Endometrial microvascular endothelial cells (primary cell): ENCODE data around the gene USP11. TPM values are rescaled to one million over a fixed set of nuclear protein-coding genes. Genes with fewer than 3 reads are reported as not detected.

Source experiments
- in situ Hi-C: cut with HindIII; loops from 2 replicates; pipeline ENCODE4 v1.10.0; 2017; ENCODE audit warnings: low sequenced_read_pairs, low pct_unique_long_range_greater_than_20kb; ENCODE audit errors: inconsistent ontology term
- total RNA-seq: library from RNA; depleted of rRNA; stranded (reverse); fragments of >200 nt; gene quantifications from one replicate; pipeline ENCODE4 v1.2.3, GENCODE V29; 2015; ENCODE audit errors: inconsistent ontology term

USP11 gene
- total RNA-seq, 1 donor from 2014 or later, result 25.9 TPM

- in situ Hi-C loops, result no loop called here
Observed at GRCh38 chrX:47201345-47201944, 31.4 kb upstream of the USP11 start.

DNA sequence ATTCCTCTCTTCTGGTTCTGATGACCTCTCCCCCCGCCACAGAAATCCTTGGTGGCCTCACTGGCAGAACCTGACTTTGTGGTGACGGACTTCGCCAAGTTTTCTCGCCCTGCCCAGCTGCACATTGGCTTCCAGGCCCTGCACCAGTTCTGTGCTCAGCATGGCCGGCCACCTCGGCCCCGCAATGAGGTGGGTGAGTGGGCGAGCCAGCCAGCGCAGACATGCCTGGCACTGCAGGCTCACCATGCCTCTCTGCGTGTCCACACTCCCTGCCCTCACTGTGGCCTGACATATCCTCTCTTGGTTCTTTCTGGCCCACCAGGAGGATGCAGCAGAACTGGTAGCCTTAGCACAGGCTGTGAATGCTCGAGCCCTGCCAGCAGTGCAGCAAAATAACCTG lies 30.5 kb upstream of the USP11 start:
- in situ Hi-C loops, result no loop called here

DNA sequence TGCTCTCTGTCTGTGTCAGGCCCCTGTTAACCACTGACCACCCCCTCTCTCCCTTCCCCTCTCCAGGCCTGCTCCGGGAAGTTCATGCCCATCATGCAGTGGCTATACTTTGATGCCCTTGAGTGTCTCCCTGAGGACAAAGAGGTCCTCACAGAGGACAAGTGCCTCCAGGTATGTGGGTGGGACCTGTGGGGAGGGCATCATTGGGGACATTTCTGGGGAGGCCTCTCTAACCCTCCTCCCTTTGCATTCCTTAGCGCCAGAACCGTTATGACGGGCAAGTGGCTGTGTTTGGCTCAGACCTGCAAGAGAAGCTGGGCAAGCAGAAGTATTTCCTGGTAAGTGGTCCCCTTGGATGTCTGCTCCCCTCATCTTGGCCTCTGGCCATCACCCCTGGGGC lies 29.9 kb upstream of the USP11 start:
- in situ Hi-C loops, result no loop called here

DNA sequence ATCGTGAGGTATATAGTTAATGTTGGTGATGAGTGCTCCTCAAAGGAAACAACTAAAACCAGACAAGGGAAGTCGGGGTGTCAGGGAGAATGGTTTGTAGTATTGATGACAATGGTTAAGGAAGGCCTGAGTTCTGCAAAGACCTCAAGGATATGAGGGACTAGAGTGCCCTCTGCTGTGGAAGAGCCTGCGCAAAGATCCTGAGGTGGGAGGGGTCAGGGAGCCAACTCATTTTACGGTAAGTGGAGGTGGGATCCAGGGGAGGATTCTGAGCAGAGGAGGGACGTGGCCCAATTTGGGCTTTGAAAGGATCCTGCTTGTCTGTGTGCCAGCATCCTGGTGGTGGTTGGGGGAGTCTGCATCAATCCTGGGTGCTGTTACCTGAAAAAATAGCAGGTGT lies 27.8 kb upstream of the USP11 start:
- in situ Hi-C loops, result no loop called here

DNA sequence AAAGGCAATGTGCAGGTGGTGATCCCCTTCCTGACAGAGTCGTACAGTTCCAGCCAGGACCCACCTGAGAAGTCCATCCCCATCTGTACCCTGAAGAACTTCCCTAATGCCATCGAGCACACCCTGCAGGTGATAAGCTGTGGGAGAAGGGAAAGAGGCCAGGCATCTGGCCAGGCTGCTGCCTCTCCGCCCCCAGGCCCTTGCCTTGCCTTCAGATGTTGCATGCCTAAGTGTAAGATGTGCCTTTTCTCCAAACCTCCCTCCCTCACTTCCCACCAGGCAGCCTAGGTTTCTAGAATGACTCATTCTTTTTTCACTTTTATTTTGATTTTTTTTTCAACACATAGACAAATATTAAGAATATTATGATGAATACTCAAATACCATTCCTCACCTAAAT lies 26.5 kb upstream of the USP11 start:
- in situ Hi-C loops, result no loop called here

- in situ Hi-C loops, result no loop called here
Observed at GRCh38 chrX:47208108-47208507, 24.7 kb upstream of the USP11 start.

- in situ Hi-C loops, result no loop called here
Observed at GRCh38 chrX:47209508-47210238, 23.1 kb upstream of the USP11 start.

- in situ Hi-C loops, result no loop called here
Observed at GRCh38 chrX:47210661-47211425, 22.0 kb upstream of the USP11 start.

GRCh38 chrX:47212381-47213293 lies 20.2 kb upstream of the USP11 start:
- in situ Hi-C loops, result no loop called here

DNA sequence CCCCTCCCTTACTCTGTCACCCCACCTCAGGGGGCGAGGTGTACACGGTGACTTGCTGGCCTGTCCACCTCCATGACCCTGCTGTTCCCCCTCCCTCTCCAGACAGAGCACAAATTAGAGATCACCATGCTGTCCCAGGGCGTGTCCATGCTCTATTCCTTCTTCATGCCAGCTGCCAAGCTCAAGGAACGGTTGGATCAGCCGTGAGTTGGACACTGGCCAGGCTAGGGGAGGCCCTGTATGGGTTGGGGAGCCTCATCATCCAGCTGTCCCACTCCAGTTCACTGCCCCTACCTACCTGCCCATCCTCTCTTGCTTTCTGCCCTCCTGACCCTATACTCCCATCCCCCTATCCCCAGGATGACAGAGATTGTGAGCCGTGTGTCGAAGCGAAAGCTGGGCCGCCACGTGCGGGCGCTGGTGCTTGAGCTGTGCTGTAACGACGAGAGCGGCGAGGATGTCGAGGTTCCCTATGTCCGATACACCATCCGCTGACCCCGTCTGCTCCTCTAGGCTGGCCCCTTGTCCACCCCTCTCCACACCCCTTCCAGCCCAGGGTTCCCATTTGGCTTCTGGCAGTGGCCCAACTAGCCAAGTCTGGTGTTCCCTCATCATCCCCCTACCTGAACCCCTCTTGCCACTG lies 18.3 kb upstream of the USP11 start:
- in situ Hi-C loops, result no loop called here

DNA sequence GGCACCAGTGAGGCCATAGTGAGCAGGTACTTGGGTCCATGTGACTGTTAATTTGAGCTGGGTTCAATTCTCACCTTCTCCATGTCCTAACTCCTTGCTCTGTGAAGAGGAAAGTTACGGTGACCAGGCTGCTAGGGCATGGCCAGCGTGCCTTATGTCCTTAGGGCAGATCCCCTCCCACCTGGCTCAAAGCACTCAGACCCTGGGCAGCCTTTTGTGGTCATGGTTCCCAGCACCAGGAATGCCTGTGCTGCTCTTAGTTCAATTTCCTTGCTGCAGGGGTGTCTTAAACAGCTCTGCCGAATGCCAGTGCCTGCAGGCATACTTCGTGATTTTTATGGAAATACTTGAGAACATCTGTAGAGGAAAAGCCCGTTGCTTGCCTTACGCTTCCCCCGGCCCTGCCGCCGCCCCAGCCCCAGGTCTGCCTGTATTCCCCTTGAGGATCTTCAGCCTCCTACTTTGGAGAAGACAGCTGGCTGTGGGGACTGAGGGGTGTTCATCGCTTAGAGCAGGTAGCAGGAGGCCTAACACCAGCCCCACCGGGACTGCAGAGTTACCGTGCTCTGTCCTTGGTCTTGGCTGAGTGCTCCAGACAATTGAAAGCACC lies 17.4 kb upstream of the USP11 start:
- in situ Hi-C loops, result no loop called here

DNA sequence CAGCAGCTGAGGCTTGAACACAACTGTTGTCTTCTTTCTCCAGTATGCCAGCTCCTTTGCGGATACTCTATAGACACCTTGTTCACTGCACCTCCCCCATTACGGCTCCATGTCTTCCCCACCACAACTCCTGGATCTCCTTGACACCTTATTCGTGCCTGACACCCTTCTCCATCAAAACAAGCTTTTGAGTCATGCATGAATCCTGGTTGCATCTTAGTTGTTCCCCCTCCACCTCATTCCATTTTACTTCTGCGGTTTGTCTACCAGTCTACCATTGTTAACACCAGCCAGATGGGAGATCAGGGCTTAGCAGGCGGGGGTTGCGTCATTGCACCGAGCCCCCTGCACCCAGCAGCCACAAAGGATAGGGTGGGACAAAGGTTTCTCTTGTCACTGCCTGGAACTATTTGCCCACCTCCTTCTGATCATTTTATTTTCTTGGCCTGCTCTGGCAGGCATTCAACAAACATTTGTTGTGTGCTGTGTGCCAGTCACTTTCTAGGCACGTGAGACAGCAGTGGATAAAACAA lies 16.4 kb upstream of the USP11 start:
- in situ Hi-C loops, result no loop called here

DNA sequence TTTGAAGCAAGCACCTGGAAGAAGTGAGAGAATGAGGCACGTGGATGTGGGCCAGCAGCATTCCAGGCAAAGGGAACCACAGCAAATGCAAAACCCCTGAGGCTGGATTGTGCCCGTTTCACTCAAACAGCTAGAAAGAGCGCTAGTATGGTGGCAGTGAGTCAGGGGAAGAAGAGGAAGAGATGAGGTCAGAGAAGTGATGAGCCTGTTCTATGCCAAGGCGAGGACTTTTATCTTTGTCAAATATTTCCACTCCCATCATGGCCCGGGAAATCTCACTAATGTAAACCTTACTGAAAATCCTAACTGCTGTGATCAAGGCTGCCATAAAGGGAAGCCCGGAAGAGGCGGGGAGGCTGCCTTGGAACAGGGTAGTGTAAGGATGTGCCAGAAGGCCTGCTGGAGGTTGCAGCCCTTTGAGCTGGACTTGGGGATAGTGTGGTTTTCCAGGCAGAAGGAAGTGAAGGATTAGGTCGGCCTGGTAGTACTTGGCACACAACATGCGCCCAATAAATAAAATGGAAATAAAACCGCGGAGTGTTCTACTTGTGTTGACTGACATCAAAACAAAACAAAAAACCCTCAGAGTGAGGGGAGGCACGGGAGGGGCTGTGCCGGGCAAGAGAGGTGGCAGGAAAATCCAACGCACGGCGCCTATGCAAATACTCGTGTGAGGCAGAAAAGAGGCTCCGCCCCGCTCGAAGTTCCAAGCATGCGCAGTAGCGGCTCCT lies 15.5 kb upstream of the USP11 start:
- in situ Hi-C loops, result no loop called here

DNA sequence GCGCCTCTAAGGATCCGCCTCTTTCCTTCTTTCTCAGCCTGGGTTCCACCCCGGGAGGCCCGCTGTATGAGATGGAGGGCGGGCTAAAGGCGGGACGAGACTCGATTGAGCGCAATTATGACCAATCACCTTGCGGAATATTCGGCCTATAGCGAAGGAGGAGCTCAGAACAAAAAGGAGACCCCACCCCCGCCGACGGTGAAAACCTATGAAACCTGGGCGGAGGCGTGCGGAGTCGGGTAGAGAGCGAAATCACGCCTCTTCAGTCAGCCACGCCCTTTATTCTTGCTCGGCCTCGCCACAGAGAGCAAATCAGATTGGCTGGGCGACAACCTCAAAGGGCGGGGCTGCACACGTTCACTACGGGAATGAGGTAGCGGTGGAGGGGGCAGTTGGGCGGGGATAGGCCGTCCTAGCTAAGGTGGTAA lies 14.9 kb upstream of the USP11 start:
- in situ Hi-C loops, result no loop called here

DNA sequence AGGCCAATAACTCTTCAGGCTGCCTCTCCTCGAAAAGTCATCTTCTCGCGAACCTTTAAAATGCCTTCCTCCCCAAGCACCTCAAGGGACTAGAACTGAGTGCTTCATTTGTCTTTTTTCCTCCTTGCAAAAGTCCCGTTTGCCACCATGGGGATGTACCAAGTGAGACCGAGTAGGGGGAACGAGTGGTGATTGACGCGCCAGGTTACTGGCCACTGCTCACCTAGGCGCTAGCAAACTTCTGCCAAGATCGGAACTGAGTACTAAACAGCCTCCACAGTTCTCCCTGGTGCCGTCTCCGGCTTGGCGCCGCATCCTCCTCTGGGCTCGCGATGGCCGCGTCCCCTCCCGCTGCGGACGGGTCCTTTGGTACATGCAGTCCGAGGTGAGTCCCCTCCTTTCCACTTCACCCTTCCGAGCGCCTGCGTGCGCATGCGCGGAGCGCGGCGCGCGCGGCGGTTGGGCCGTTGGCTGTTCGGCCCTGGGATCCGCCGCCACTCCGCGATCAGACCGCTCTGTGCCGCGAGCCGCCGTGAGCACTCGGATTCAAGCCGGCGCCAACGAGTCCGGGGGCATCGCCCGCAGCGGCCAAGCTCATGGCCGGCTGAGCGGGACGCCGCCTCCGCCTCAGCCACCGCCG lies 14.4 kb upstream of the USP11 start, which contains the start of gene CDK16:
Gene CDK16, plus strand, starts transcription at position 402 of the 640 bp plus-strand sequence. CDS start 4,877 bp downstream, outside the sequence.
- in situ Hi-C loops, result no loop called here

GRCh38 chrX:47218920-47219815 lies 13.6 kb upstream of the USP11 start:
- in situ Hi-C loops, result no loop called here
